Dendritic cell treated with granulocyte-macrophage colony-stimulating factor and Interleukin-4, amounts not matched to agents 40 ng/mL and 50 ng/mL, for 4 days (primary cell): ENCODE data around the gene RNF121.
A peak's percentile ranks its signal among the peaks of the same experiment; 100 is the strongest.

Experiments
- H3K27ac Mint-ChIP-seq: one replicate; pipeline ENCODE4 v1.8.0; 2022; ENCODE audit warnings: mild to moderate bottlenecking, mixed read lengths
- H3K27me3 Mint-ChIP-seq: one replicate; pipeline ENCODE4 v1.8.0; 2022; ENCODE audit warnings: mild to moderate bottlenecking, mixed read lengths
- H3K36me3 Mint-ChIP-seq: one replicate; pipeline ENCODE4 v1.8.0; 2022; ENCODE audit warnings: low read depth, mixed read lengths
- H3K4me1 Mint-ChIP-seq: one replicate; pipeline ENCODE4 v1.8.0; 2022; ENCODE audit warnings: low read depth, mixed read lengths
- H3K4me3 Mint-ChIP-seq: one replicate; pipeline ENCODE4 v1.8.0; 2022; ENCODE audit warnings: mild to moderate bottlenecking, moderate library complexity, mixed read lengths
- H3K9me3 Mint-ChIP-seq: one replicate; pipeline ENCODE4 v1.8.0; 2022; ENCODE audit warnings: mixed read lengths
- intact Hi-C: fragments of 100-400 bp; cut with micrococcal nuclease; formaldehyde crosslinking; loops from one replicate; pipeline ENCODE4 v1.15.0; 2022

RNF121 gene

GRCh38 chr11:71927820-71928736 lies 768 bp upstream of the RNF121 start, which contains the start of gene XNDC1N:
TSS of gene XNDC1N (minus strand) at chr11:71928594. CDS start at chr11:71923353, 5,241 bp downstream.
- Mint-ChIP-seq H3K27ac (peak within 1 kb of the TSS; percentile 98), H3K9me3 (no peaks in the 10 kb centered on the region), H3K27me3 (no peaks in the 10 kb centered on the region), H3K36me3 (peaks cover 40% of the 10 kb centered on the region), H3K4me1 (peaks cover 37% of the 10 kb centered on the region), H3K4me3 (peak within 1 kb of the TSS; percentile 99)
- intact Hi-C loops, result no loop called here

- Mint-ChIP-seq H3K4me1 (peaks cover 47% of the 10 kb centered on the region), H3K27ac (peak overlapping the region; percentile 98), H3K4me3 (peak overlapping the region; percentile 99), H3K36me3 (peaks cover 37% of the 10 kb centered on the region), H3K27me3 (no peaks in the 10 kb centered on the region), H3K9me3 (no peaks in the 10 kb centered on the region)
- intact Hi-C loops, result no loop called here
Measured at GRCh38 chr11:71929491-71929890, 645 bp downstream of the RNF121 start.

- H3K4me1 Mint-ChIP-seq, result peaks cover 49% of the 10 kb centered on the region
- no peak overlapping the region for H3K4me3 Mint-ChIP-seq
- H3K36me3 Mint-ChIP-seq, result peaks cover 29% of the 10 kb centered on the region
- intact Hi-C loops, result no loop called here
- H3K27ac Mint-ChIP-seq, result no peak overlapping the region
- H3K9me3 Mint-ChIP-seq, result no peaks in the 10 kb centered on the region
- H3K27me3 Mint-ChIP-seq, result no peaks in the 10 kb centered on the region
Measured at GRCh38 chr11:71930556-71931244, 1.9 kb downstream of the RNF121 start.

- H3K27ac Mint-ChIP-seq, result no peak overlapping the region
- no peak overlapping the region for H3K4me3 Mint-ChIP-seq
- H3K9me3 Mint-ChIP-seq, result no peaks in the 10 kb centered on the region
- intact Hi-C loops, result no loop called here
- H3K36me3 Mint-ChIP-seq, result peaks cover 31% of the 10 kb centered on the region
- H3K27me3 Mint-ChIP-seq, result no peaks in the 10 kb centered on the region
- H3K4me1 Mint-ChIP-seq, result peaks cover 49% of the 10 kb centered on the region
Measured at GRCh38 chr11:71931245-71931602, 2.4 kb downstream of the RNF121 start.

GRCh38 chr11:71933141-71933933 lies 4.5 kb downstream of the RNF121 start:
- Mint-ChIP-seq H3K4me3 (no peak overlapping the region), H3K27me3 (no peaks in the 10 kb centered on the region), H3K4me1 (peaks cover 45% of the 10 kb centered on the region), H3K27ac (no peak overlapping the region), H3K36me3 (peaks cover 37% of the 10 kb centered on the region), H3K9me3 (no peaks in the 10 kb centered on the region)
- intact Hi-C loops, result no loop called here

GRCh38 chr11:71934213-71934612 lies 5.4 kb downstream of the RNF121 start:
- Mint-ChIP-seq H3K27me3 (no peaks in the 10 kb centered on the region), H3K4me3 (no peak overlapping the region), H3K9me3 (no peaks in the 10 kb centered on the region), H3K36me3 (peaks cover 34% of the 10 kb centered on the region), H3K4me1 (peaks cover 40% of the 10 kb centered on the region), H3K27ac (no peak overlapping the region)
- intact Hi-C loops, result no loop called here

GRCh38 chr11:71935338-71935925 lies 6.6 kb downstream of the RNF121 start:
- Mint-ChIP-seq H3K9me3 (no peaks in the 10 kb centered on the region), H3K27me3 (no peaks in the 10 kb centered on the region), H3K36me3 (peaks cover 30% of the 10 kb centered on the region), H3K27ac (no peak overlapping the region), H3K4me3 (no peak overlapping the region), H3K4me1 (peaks cover 28% of the 10 kb centered on the region)
- intact Hi-C loops, result no loop called here

- Mint-ChIP-seq H3K4me3 (no peak overlapping the region), H3K4me1 (peaks cover 22% of the 10 kb centered on the region), H3K36me3 (peaks cover 30% of the 10 kb centered on the region), H3K27ac (no peak overlapping the region), H3K27me3 (no peaks in the 10 kb centered on the region), H3K9me3 (no peaks in the 10 kb centered on the region)
- intact Hi-C loops, result no loop called here
Measured at GRCh38 chr11:71936825-71937224, 8.0 kb downstream of the RNF121 start.

GRCh38 chr11:71937826-71938225 lies 9.0 kb downstream of the RNF121 start:
- no peaks in the 10 kb centered on the region for H3K27me3 Mint-ChIP-seq
- H3K36me3 Mint-ChIP-seq, result peaks cover 30% of the 10 kb centered on the region
- H3K4me3 Mint-ChIP-seq, result no peak overlapping the region
- H3K4me1 Mint-ChIP-seq, result peaks cover 23% of the 10 kb centered on the region
- intact Hi-C loops, result no loop called here
- no peak overlapping the region for H3K27ac Mint-ChIP-seq
- no peaks in the 10 kb centered on the region for H3K9me3 Mint-ChIP-seq

- peaks cover 27% of the 10 kb centered on the region for H3K4me1 Mint-ChIP-seq
- no peaks in the 10 kb centered on the region for H3K27me3 Mint-ChIP-seq
- no peaks in the 10 kb centered on the region for H3K9me3 Mint-ChIP-seq
Measured at GRCh38 chr11:71940561-71941219, 11.8 kb downstream of the RNF121 start.

GRCh38 chr11:71946144-71946571 lies 17.3 kb downstream of the RNF121 start:
- Mint-ChIP-seq H3K27ac (no peak overlapping the region), H3K4me3 (no peak overlapping the region), H3K4me1 (peaks cover 32% of the 10 kb centered on the region), H3K9me3 (no peaks in the 10 kb centered on the region), H3K36me3 (peaks cover 18% of the 10 kb centered on the region), H3K27me3 (no peaks in the 10 kb centered on the region)
- intact Hi-C loops, result no loop called here

More at GRCh38 chr11:71940561-71941219, 11.8 kb downstream of the RNF121 start:
- no peak overlapping the region for H3K27ac Mint-ChIP-seq
- no peak overlapping the region for H3K4me3 Mint-ChIP-seq
- H3K36me3 Mint-ChIP-seq, result peaks cover 21% of the 10 kb centered on the region
- intact Hi-C loops, result no loop called here

GRCh38 chr11:71947498-71947897 lies 18.7 kb downstream of the RNF121 start:
- intact Hi-C loops, result no loop called here
- Mint-ChIP-seq H3K4me3 (no peak overlapping the region), H3K4me1 (peaks cover 28% of the 10 kb centered on the region), H3K27ac (no peak overlapping the region), H3K27me3 (no peaks in the 10 kb centered on the region), H3K9me3 (no peaks in the 10 kb centered on the region), H3K36me3 (peaks cover 18% of the 10 kb centered on the region)
